IMR-90 (cell line): ENCODE data around the gene LAMB2. TPM values are rescaled to one million over a fixed set of nuclear protein-coding genes. Genes with fewer than 3 reads are reported as not detected.

Experiments
- ATAC-seq: fragments of 200-7000 bp; cut with Tn5 transposase; 2 replicates; pipeline ENCODE4 v1.9.1; 2020; ENCODE audit warnings: low read depth, mild to moderate bottlenecking, moderate library complexity
- BruUV-seq: library from RNA; stranded (reverse); fragments of 400-500 nt; replicated peaks from 2 replicates; lab custom pipeline; 2021; lab: Mats Ljungman, UMichigan
- CTCF ChIA-PET: fragments of 300-600 bp; formaldehyde crosslinking; extraction: SDS; loops from one replicate; lab custom pipeline; 2021; ENCODE audit warnings: antibody characterized with exemption; lab: Yijun Ruan, JAX
- POLR2A ChIA-PET: fragments of 300-600 bp; sonication (Branson Sonifier 250); formaldehyde crosslinking; loops from one replicate; lab custom pipeline; 2022; ENCODE audit warnings: antibody characterized with exemption; ENCODE audit not compliant: unreplicated experiment; lab: Charles Lee
- DNase-seq: peaks from one replicate; pipeline ENCODE4 v3.0.0; 2013
- H2AFZ ChIP-seq: replicated peaks from 2 replicates; pipeline ENCODE3; 2013; ENCODE audit warnings: low read length, mild to moderate bottlenecking; ENCODE audit not compliant: poor library complexity
- H2AK5ac ChIP-seq: 2 replicates; pipeline ENCODE4 v1.6.1; 2013; ENCODE audit warnings: low read depth, low read length, inconsistent platforms
- H2AK9ac ChIP-seq: replicated peaks from 2 replicates; pipeline ENCODE3; 2013; ENCODE audit warnings: mild to moderate bottlenecking, low read depth, low read length, moderate library complexity; ENCODE audit not compliant: poor library complexity
- H2BK120ac ChIP-seq: 2 replicates; pipeline ENCODE4 v1.6.1; 2013; ENCODE audit warnings: low read depth, low read length, inconsistent platforms
- H2BK15ac ChIP-seq: 3 replicates; pipeline ENCODE4 v1.6.1; 2013; ENCODE audit warnings: low read depth, low read length, inconsistent platforms
- H2BK20ac ChIP-seq: 2 replicates; pipeline ENCODE4 v1.6.1; 2013; ENCODE audit warnings: low read depth, mild to moderate bottlenecking, inconsistent platforms, low read length, moderate library complexity
- H2BK5ac ChIP-seq: 2 replicates; pipeline ENCODE4 v1.6.1; 2013; ENCODE audit warnings: mild to moderate bottlenecking, low read depth, low read length, inconsistent platforms; ENCODE audit not compliant: poor library complexity, severe bottlenecking
- H3K14ac ChIP-seq: replicated peaks from 2 replicates; pipeline ENCODE4 v1.6.1; 2013; ENCODE audit warnings: low read depth, low read length, inconsistent platforms
- H3K18ac ChIP-seq: 2 replicates; pipeline ENCODE4 v1.6.1; 2013; ENCODE audit warnings: low read depth, low read length, control low read depth
- H3K23ac ChIP-seq: 2 replicates; pipeline ENCODE4 v1.6.1; 2013; ENCODE audit warnings: low read depth, low read length, inconsistent platforms
- H3K27ac ChIP-seq: 2 replicates; pipeline ENCODE4 v1.5.1; 2013; ENCODE audit warnings: mild to moderate bottlenecking, control low read depth, low read length; ENCODE audit not compliant: insufficient read depth
- H3K27me3 ChIP-seq: 2 replicates; pipeline ENCODE4 v1.6.1; 2013; ENCODE audit warnings: low read length; ENCODE audit not compliant: control insufficient read depth, insufficient read depth
- H3K36me3 ChIP-seq: 2 replicates; pipeline ENCODE4 v1.6.1; 2013; ENCODE audit warnings: low read length, mixed read lengths; ENCODE audit not compliant: control insufficient read depth, insufficient read depth
- H3K4ac ChIP-seq: 2 replicates; pipeline ENCODE4 v1.6.1; 2013; ENCODE audit warnings: low read depth, low read length, inconsistent platforms
- H3K4me1 ChIP-seq: 2 replicates; pipeline ENCODE4 v1.6.1; 2013; ENCODE audit warnings: low read length, mixed read lengths; ENCODE audit not compliant: control insufficient read depth, insufficient read depth
- H3K4me2 ChIP-seq: 2 replicates; pipeline ENCODE4 v1.6.1; 2013; ENCODE audit warnings: low read depth, mild to moderate bottlenecking, control low read depth, low read length, moderate library complexity
- H3K4me3 ChIP-seq: 2 replicates; pipeline ENCODE4 v1.5.1; 2013; ENCODE audit warnings: low read depth, mild to moderate bottlenecking, control low read depth, low read length, moderate library complexity; ENCODE audit not compliant: insufficient read depth
- H3K56ac ChIP-seq: 2 replicates; pipeline ENCODE4 v1.6.1; 2013; ENCODE audit warnings: low read length, inconsistent platforms; ENCODE audit not compliant: insufficient read depth; ENCODE audit errors: extremely low read depth
- H3K79me1 ChIP-seq, 2 experiments: 2 replicates each; pipeline ENCODE4 v1.6.1; 2013; ENCODE audit warnings: low read length in 2 of 2, inconsistent platforms in 1 of 2, low read depth in 1 of 2
- H3K9ac ChIP-seq: 2 replicates; pipeline ENCODE4 v1.6.1; 2013; ENCODE audit warnings: low read depth, low read length, control low read depth
- H3K9me1 ChIP-seq: 2 replicates; pipeline ENCODE4 v1.6.1; 2013; ENCODE audit warnings: low read length, inconsistent platforms; ENCODE audit not compliant: insufficient read depth
- H3K9me3 ChIP-seq: 2 replicates; pipeline ENCODE4 v1.6.1; 2013; ENCODE audit warnings: low read length; ENCODE audit not compliant: control insufficient read depth, insufficient read depth
- H4K20me1 ChIP-seq: 2 replicates; pipeline ENCODE4 v1.6.1; 2013; ENCODE audit warnings: low read length, inconsistent platforms; ENCODE audit not compliant: insufficient read depth
- H4K5ac ChIP-seq: 2 replicates; pipeline ENCODE4 v1.6.1; 2013; ENCODE audit warnings: mild to moderate bottlenecking, low read depth, low read length, control low read depth
- H4K8ac ChIP-seq, 2 experiments: 2 replicates each; pipeline ENCODE4 v1.6.1; 2013; ENCODE audit warnings: low read depth in 2 of 2, low read length in 2 of 2, control low read depth in 1 of 2, inconsistent platforms in 1 of 2
- H4K91ac ChIP-seq: 2 replicates; pipeline ENCODE4 v1.6.1; 2013; ENCODE audit warnings: low read depth, low read length, inconsistent platforms; ENCODE audit not compliant: insufficient read depth
- BHLHE40 ChIP-seq: fragments of 150-350 bp; IDR thresholded peaks from 2 replicates; pipeline ENCODE4 v1.6.1; 2016; ENCODE audit warnings: mild to moderate bottlenecking, low read depth, low read length
- CEBPB ChIP-seq: IDR thresholded peaks from 2 replicates; pipeline ENCODE4 v1.6.1; 2012; ENCODE audit warnings: low read depth, low read length, improper control_type of control experiment
- CHD1 ChIP-seq: IDR thresholded peaks from 2 replicates; pipeline ENCODE4 v1.6.1; 2012; ENCODE audit warnings: low read depth, low read length, improper control_type of control experiment
- FOS ChIP-seq: fragments of 150-350 bp; IDR thresholded peaks from 2 replicates; pipeline ENCODE4 v1.6.1; 2016; ENCODE audit warnings: low read depth, low read length
- MAFK ChIP-seq: IDR thresholded peaks from 2 replicates; pipeline ENCODE4 v1.6.1; 2012; ENCODE audit warnings: low read depth, low read length, improper control_type of control experiment
- MAZ ChIP-seq: IDR thresholded peaks from 2 replicates; pipeline ENCODE4 v1.6.1; 2012; ENCODE audit warnings: low read depth, mild to moderate bottlenecking, low read length, improper control_type of control experiment, moderate library complexity, borderline replicate concordance
- MXI1 ChIP-seq: IDR thresholded peaks from 2 replicates; pipeline ENCODE4 v1.6.1; 2012; ENCODE audit warnings: low read depth, mild to moderate bottlenecking, low read length, moderate library complexity, borderline replicate concordance
- NFE2L2 ChIP-seq: fragments of 150-350 bp; IDR thresholded peaks from 2 replicates; pipeline ENCODE4 v1.6.1; 2016; ENCODE audit warnings: low read depth, mild to moderate bottlenecking, low read length
- POLR2A ChIP-seq: IDR thresholded peaks from 2 replicates; pipeline ENCODE4 v1.6.1; 2012; ENCODE audit warnings: mild to moderate bottlenecking, low read depth, low read length
- RAD21 ChIP-seq: IDR thresholded peaks from 2 replicates; pipeline ENCODE4 v1.6.1; 2012; ENCODE audit warnings: low read length, improper control_type of control experiment
- RCOR1 ChIP-seq: IDR thresholded peaks from 2 replicates; pipeline ENCODE4 v1.6.1; 2012; ENCODE audit warnings: mild to moderate bottlenecking, low read length, improper control_type of control experiment; ENCODE audit not compliant: insufficient replicate concordance
- RFX5 ChIP-seq: IDR thresholded peaks from 2 replicates; pipeline ENCODE4 v1.8.0; 2012; ENCODE audit warnings: low read depth, mild to moderate bottlenecking, low read length, moderate library complexity
- SMC3 ChIP-seq: fragments of 150-350 bp; IDR thresholded peaks from 2 replicates; pipeline ENCODE4 v1.6.1; 2016; ENCODE audit warnings: low read depth, mild to moderate bottlenecking, antibody characterized with exemption, low read length, moderate library complexity
- USF2 ChIP-seq: fragments of 150-350 bp; IDR thresholded peaks from 2 replicates; pipeline ENCODE4 v1.6.1; 2017; ENCODE audit warnings: mild to moderate bottlenecking, antibody characterized with exemption, low read length, low read depth
- whole genome bisulfite sequencing, 2 experiments: methylation state at CpG; one replicate each; pipeline versions ENCODE4 v1.1.5 to v1.1.7; 2013; ENCODE audit warnings: missing lambda C conversion rate in 2 of 2; ENCODE audit not compliant: insufficient read length in 1 of 2; ENCODE audit errors: extremely low coverage in 2 of 2; 5-methylcytosine and 5-hydroxymethylcytosine counted together
- dilution Hi-C: fragments of 300-500 bp; cut with HindIII; formaldehyde crosslinking; loops from one replicate; pipeline ENCODE4 v1.14.3; 2018; ENCODE audit warnings: low sequenced_read_pairs; ENCODE audit not compliant: unreplicated experiment
- in situ Hi-C: fragments of 300-500 bp; cut with MboI; formaldehyde crosslinking; loops from 3 replicates; pipeline ENCODE4 v1.14.3; 2019; ENCODE audit warnings: low sequenced_read_pairs, inconsistent platforms, mixed read lengths
- intact Hi-C: fragments of 100-400 bp; cut with micrococcal nuclease; formaldehyde crosslinking; loops from 2 replicates; pipeline ENCODE4 v1.10.0; 2022
- polyA plus RNA-seq, 3 experiments: library from polyadenylated mRNA; depleted of rRNA; stranded (reverse); fragments of >200 nt; gene quantifications; 2 replicates each; pipeline ENCODE4 v1.2.3, GENCODE V29; 2012; ENCODE audit warnings: low replicate concordance in 1 of 3
- total RNA-seq: library from RNA; depleted of rRNA; stranded (reverse); fragments of >200 nt; gene quantifications from 2 replicates; pipeline ENCODE4 v1.2.3, GENCODE V29; 2012
- TF ChIP-seq, protein P1 (sequence below): fragments of 150-350 bp; IDR thresholded peaks from 2 replicates; pipeline ENCODE4 v1.6.1; 2016; ENCODE audit warnings: low read depth, mild to moderate bottlenecking, low read length, moderate library complexity, borderline replicate concordance
- TF ChIP-seq, protein P2 (sequence below): conservative IDR thresholded peaks from 2 replicates; pipeline ENCODE4 v1.5.1; 2012; ENCODE audit warnings: mild to moderate bottlenecking, low read depth, low read length, improper control_type of control experiment

Gene LAMB2
- total and polyA plus RNA-seq, 2 of the 4 experiments (the other 2 are of a cell fraction): 213 to 570 TPM

DNA sequence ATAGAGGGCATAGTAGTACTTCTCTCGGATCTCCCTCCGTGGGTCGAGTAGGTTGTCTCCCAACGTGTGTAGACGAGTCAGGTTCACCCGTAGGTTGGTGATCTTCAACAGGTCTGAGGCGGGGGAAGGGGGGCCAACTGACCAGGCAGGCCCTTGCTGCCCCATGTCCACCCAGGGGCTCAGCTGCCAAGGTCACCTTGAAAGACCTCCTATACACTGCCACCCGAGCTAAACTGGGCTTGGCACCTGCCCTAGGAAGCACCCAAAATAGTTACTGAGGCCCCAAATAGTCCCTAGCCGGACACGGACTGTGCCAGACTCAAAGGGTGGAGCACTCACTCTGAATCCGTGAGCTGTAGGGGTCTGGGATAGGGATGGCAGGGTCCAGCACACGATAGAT lies 1.8 kb downstream of the LAMB2 start:
- Histone ChIP-seq H4K5ac (no peak overlapping the region), H2BK15ac (no peak overlapping the region), H2BK20ac (no peak overlapping the region), H2AK5ac (0 out of 2 replicates have a peak overlapping the region, but pooled peaks have one; percentile 26), H3K9ac (no peak overlapping the region), H3K9me3 (no peaks in the 10 kb centered on the region), H3K9me1 (peaks cover 37% of the 10 kb centered on the region), H3K4me3 (no peak overlapping the region), H4K8ac (0 out of 4 replicates have a peak overlapping the region, but pooled peaks of 1 of the 2 experiments have one; percentile 97), H3K4me1 (peaks cover 9% of the 10 kb centered on the region), H3K18ac (no peak overlapping the region), H3K23ac (peak overlapping the region; percentile 81; the same call in 1 of the 2 replicates), H2BK5ac (no peak overlapping the region), H2AK9ac (peak overlapping the region; percentile 99), H3K56ac (no peak overlapping the region), H3K27ac (no peak overlapping the region), H3K27me3 (no peaks in the 10 kb centered on the region), H3K36me3 (peaks cover 47% of the 10 kb centered on the region), H3K4ac (peak overlapping the region; percentile 9; the same call in 1 of the 2 replicates), H4K91ac (no peak overlapping the region), H2BK120ac (no peak overlapping the region), H3K4me2 (peak overlapping the region; percentile 66; the same call in 1 of the 2 replicates), H2AFZ (no peak overlapping the region), H4K20me1 (peaks cover 12% of the 10 kb centered on the region), H3K14ac (0 out of 2 replicates have a peak overlapping the region, but pooled peaks have one; percentile 98), H3K79me1 (peaks cover 23 to 72% of the 10 kb centered on the region in 2 experiments)
- in situ Hi-C loops: no loop called here
- dilution Hi-C loops: no loop called here
- CTCF ChIA-PET: no interaction called here
- POLR2A ChIA-PET: no interaction called here
- BruUV-seq: no TSS peak
- no peak for TF ChIP-seq RFX5
- TF ChIP-seq FOS: no peak
- TF ChIP-seq SMC3: no peak
- no peak for TF ChIP-seq MXI1
- no peak for TF ChIP-seq USF2
- TF ChIP-seq, protein P1, sequence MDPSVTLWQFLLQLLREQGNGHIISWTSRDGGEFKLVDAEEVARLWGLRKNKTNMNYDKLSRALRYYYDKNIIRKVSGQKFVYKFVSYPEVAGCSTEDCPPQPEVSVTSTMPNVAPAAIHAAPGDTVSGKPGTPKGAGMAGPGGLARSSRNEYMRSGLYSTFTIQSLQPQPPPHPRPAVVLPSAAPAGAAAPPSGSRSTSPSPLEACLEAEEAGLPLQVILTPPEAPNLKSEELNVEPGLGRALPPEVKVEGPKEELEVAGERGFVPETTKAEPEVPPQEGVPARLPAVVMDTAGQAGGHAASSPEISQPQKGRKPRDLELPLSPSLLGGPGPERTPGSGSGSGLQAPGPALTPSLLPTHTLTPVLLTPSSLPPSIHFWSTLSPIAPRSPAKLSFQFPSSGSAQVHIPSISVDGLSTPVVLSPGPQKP: no peak
- no peak for TF ChIP-seq RAD21
- no peak for TF ChIP-seq MAZ
- no peak for TF ChIP-seq POLR2A
- TF ChIP-seq NFE2L2: no peak
- no peak for TF ChIP-seq MAFK
- TF ChIP-seq CEBPB: no peak
- TF ChIP-seq CHD1: no peak
- TF ChIP-seq, protein P2, sequence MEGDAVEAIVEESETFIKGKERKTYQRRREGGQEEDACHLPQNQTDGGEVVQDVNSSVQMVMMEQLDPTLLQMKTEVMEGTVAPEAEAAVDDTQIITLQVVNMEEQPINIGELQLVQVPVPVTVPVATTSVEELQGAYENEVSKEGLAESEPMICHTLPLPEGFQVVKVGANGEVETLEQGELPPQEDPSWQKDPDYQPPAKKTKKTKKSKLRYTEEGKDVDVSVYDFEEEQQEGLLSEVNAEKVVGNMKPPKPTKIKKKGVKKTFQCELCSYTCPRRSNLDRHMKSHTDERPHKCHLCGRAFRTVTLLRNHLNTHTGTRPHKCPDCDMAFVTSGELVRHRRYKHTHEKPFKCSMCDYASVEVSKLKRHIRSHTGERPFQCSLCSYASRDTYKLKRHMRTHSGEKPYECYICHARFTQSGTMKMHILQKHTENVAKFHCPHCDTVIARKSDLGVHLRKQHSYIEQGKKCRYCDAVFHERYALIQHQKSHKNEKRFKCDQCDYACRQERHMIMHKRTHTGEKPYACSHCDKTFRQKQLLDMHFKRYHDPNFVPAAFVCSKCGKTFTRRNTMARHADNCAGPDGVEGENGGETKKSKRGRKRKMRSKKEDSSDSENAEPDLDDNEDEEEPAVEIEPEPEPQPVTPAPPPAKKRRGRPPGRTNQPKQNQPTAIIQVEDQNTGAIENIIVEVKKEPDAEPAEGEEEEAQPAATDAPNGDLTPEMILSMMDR: no peak
- TF ChIP-seq BHLHE40: no peak
- no peak for TF ChIP-seq RCOR1
- WGBS, 2 experiments: 90% methylated on average over 6 of the region's 12 CpGs; no CpG with 5 or more reads in 1 of the 2 experiments
- DNase-seq: no peak
- intact Hi-C loops: no loop called here
- no peak for ATAC-seq
